ENCODE measurements around the gene ZNF766. TPM values are rescaled to one million over a fixed set of nuclear protein-coding genes. Genes with fewer than 3 reads are reported as not detected.

Gene ZNF766
- total RNA-seq (10 to 100 TPM; 22.2 to 24.3 TPM), polyA plus RNA-seq (69.7 TPM)

GRCh38 chr19:52269338-52270261 is at the start of gene ZNF766:
Gene ZNF766 (plus strand): TSS chr19:52269587. CDS start chr19:52269614, 27 bp downstream.
- ChIA-PET CTCF (no interaction called here), POLR2A (interaction anchor here (0.6 kb wide), 2 partner anchors 100 to 1065 kb away, joined by 3 to 7 read pairs; partner anchors contain the start of gene ZNF880)
- Mint-ChIP-seq H3K4me3 (peak within 1 kb of the TSS; percentile 89 to 98 (median 96)), H3K4me1 (peaks cover 45 to 51% (median 51%) of the 10 kb centered on the region in 3 donors), H3K27ac (peak within 1 kb of the TSS; percentile 80 to 99 (median 94)), H3K9me3 (peaks cover 0 to 7% (median 2%) of the 10 kb centered on the region in 5 donors), H3K27me3 (peaks cover 0 to 2% of the 10 kb centered on the region in 2 donors), H3K36me3 (peaks cover 19 to 38% (median 20%) of the 10 kb centered on the region in 3 donors)
- H3K27me3 ChIP-seq (ENCODE audit: insufficient read depth, low read length, poor library complexity, severe bottlenecking) = no peaks in the 10 kb centered on the region
- H3K4me1 ChIP-seq (ENCODE audit: insufficient read depth, low read length) = peaks cover 23% of the 10 kb centered on the region
- DNase-seq = peak; percentile 95 to 97 (median 97)
- peak within 1 kb of the TSS; percentile 100 for H3K4me3 ChIP-seq (ENCODE audit: low read length)
- peak within 1 kb of the TSS; percentile 98 for H3K27ac ChIP-seq (ENCODE audit: low read depth, low read length)
- no peaks in the 10 kb centered on the region for H3K9me3 ChIP-seq (ENCODE audit: low read length)
- peaks cover 26% of the 10 kb centered on the region for H3K36me3 ChIP-seq (ENCODE audit: insufficient read depth, low read length)

DNA sequence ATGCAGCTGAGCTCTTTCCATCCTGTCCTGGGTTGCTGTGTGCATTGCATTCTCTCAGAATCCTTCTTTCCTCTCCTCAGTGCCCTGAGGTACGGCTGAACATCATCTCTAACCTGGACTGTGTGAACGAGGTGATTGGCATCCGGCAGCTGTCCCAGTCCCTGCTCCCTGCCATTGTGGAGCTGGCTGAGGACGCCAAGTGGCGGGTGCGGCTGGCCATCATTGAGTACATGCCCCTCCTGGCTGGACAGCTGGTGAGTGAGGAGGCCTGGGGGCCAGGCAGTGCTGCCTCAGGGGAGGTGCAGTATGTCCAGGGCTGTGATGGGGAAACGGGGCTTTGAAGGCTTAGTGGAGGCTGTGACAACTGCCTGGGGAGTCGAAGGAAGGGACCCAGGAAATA is 49.8 kb upstream of the ZNF766 start:
- H3K9me3 Mint-ChIP-seq = no peaks in the 10 kb centered on the region
- Histone ChIP-seq H3K4me3 (ENCODE audit: low read length) (no peak overlapping the region), H3K27ac (ENCODE audit: low read depth, low read length) (no peak overlapping the region), H3K4me1 (ENCODE audit: insufficient read depth, low read length) (no peaks in the 10 kb centered on the region), H3K27me3 (ENCODE audit: insufficient read depth, low read length, poor library complexity, severe bottlenecking) (no peaks in the 10 kb centered on the region), H3K9me3 (ENCODE audit: low read length) (no peaks in the 10 kb centered on the region), H3K36me3 (ENCODE audit: insufficient read depth, low read length) (peaks cover 85% of the 10 kb centered on the region)
- no peaks in the 10 kb centered on the region for H3K27me3 Mint-ChIP-seq
- peak overlapping the region in 1 of 7 donors; percentile 70 for H3K4me3 Mint-ChIP-seq
- CTCF ChIA-PET = no interaction called here
- peak overlapping the region in 3 of 8 donors; percentile 32 to 96 (median 45) for H3K27ac Mint-ChIP-seq
- H3K4me1 Mint-ChIP-seq = peaks cover 0 to 2% (median 0%) of the 10 kb centered on the region in 3 donors
- peaks cover 32 to 96% (median 50%) of the 10 kb centered on the region in 3 donors for H3K36me3 Mint-ChIP-seq
- DNase-seq = no peak
- POLR2A ChIA-PET = no interaction called here

GRCh38 chr19:52221031-52221430 is 48.4 kb upstream of the ZNF766 start:
- no peaks in the 10 kb centered on the region for H3K9me3 Mint-ChIP-seq
- peaks cover 82% of the 10 kb centered on the region for H3K36me3 ChIP-seq (ENCODE audit: insufficient read depth, low read length)
- H3K27me3 ChIP-seq (ENCODE audit: insufficient read depth, low read length, poor library complexity, severe bottlenecking) = no peaks in the 10 kb centered on the region
- peaks cover 32 to 94% (median 57%) of the 10 kb centered on the region in 3 donors for H3K36me3 Mint-ChIP-seq
- no peak overlapping the region for H3K4me3 Mint-ChIP-seq
- H3K27ac ChIP-seq (ENCODE audit: low read depth, low read length) = no peak overlapping the region
- H3K27me3 Mint-ChIP-seq = no peaks in the 10 kb centered on the region
- H3K4me1 Mint-ChIP-seq = peaks cover 0 to 2% (median 0%) of the 10 kb centered on the region in 3 donors
- peak overlapping the region in 4 of 8 donors; percentile 7 to 81 (median 32) for H3K27ac Mint-ChIP-seq
- no peak overlapping the region for H3K4me3 ChIP-seq (ENCODE audit: low read length)
- no peaks in the 10 kb centered on the region for H3K9me3 ChIP-seq (ENCODE audit: low read length)
- DNase-seq = no peak
- ChIA-PET CTCF (no interaction called here), POLR2A (no interaction called here)
- H3K4me1 ChIP-seq (ENCODE audit: insufficient read depth, low read length) = no peaks in the 10 kb centered on the region

DNA sequence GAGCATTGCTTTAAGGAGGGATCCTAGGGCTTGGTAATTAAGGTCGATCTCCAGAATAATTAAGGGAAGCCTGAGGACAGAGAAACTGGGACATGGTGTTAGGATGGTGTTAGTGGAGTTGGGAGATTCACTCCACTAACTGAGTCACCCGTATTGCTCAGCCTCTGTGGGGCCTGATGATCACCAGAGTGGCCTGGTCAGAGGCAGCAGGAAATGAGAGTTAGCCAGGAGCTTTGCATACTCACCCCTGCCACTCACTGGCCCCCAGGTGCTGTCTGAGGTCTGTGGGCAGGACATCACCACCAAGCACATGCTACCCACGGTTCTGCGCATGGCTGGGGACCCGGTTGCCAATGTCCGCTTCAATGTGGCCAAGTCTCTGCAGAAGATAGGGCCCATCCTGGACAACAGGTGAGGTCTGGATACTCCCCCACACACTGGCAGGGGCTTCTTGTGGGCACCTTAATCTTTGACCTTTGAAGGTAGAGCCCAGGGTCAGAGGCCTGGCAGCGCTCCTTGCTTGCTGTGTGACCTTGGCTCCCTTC is 47.5 kb upstream of the ZNF766 start:
- Histone ChIP-seq H3K4me1 (ENCODE audit: insufficient read depth, low read length) (no peaks in the 10 kb centered on the region), H3K27ac (ENCODE audit: low read depth, low read length) (no peak overlapping the region), H3K4me3 (ENCODE audit: low read length) (no peak overlapping the region), H3K27me3 (ENCODE audit: insufficient read depth, low read length, poor library complexity, severe bottlenecking) (no peaks in the 10 kb centered on the region), H3K36me3 (ENCODE audit: insufficient read depth, low read length) (peaks cover 84% of the 10 kb centered on the region), H3K9me3 (ENCODE audit: low read length) (no peaks in the 10 kb centered on the region)
- H3K27ac Mint-ChIP-seq = no peak overlapping the region
- H3K9me3 Mint-ChIP-seq = no peaks in the 10 kb centered on the region
- ChIA-PET CTCF (no interaction called here), POLR2A (no interaction called here)
- DNase-seq = no peak
- no peaks in the 10 kb centered on the region for H3K27me3 Mint-ChIP-seq
- H3K36me3 Mint-ChIP-seq = peaks cover 32 to 94% (median 60%) of the 10 kb centered on the region in 3 donors
- no peak overlapping the region for H3K4me3 Mint-ChIP-seq
- peaks cover 0 to 4% (median 0%) of the 10 kb centered on the region in 3 donors for H3K4me1 Mint-ChIP-seq

- Mint-ChIP-seq H3K9me3 (no peaks in the 10 kb centered on the region), H3K4me3 (no peak overlapping the region), H3K4me1 (peaks cover 0 to 6% (median 0%) of the 10 kb centered on the region in 3 donors), H3K36me3 (peaks cover 21 to 94% (median 49%) of the 10 kb centered on the region in 3 donors), H3K27me3 (no peaks in the 10 kb centered on the region), H3K27ac (peak overlapping the region in 2 of 8 donors; percentile 64 to 66)
- H3K27ac ChIP-seq (ENCODE audit: low read depth, low read length) = no peak overlapping the region
- no peaks in the 10 kb centered on the region for H3K4me1 ChIP-seq (ENCODE audit: insufficient read depth, low read length)
- peaks cover 76% of the 10 kb centered on the region for H3K36me3 ChIP-seq (ENCODE audit: insufficient read depth, low read length)
- no peaks in the 10 kb centered on the region for H3K27me3 ChIP-seq (ENCODE audit: insufficient read depth, low read length, poor library complexity, severe bottlenecking)
- no peaks in the 10 kb centered on the region for H3K9me3 ChIP-seq (ENCODE audit: low read length)
- no peak for DNase-seq
- H3K4me3 ChIP-seq (ENCODE audit: low read length) = no peak overlapping the region
- CTCF ChIA-PET = interaction anchor here (1.4 kb wide), 1 partner anchor 85 kb away, joined by 3 read pairs; the partner anchor contains the start of gene ZNF616
- POLR2A ChIA-PET = no interaction called here
Observed at GRCh38 chr19:52224211-52224610, 45.2 kb upstream of the ZNF766 start.

- Mint-ChIP-seq H3K9me3 (no peaks in the 10 kb centered on the region), H3K4me1 (peaks cover 0 to 6% (median 0%) of the 10 kb centered on the region in 3 donors), H3K4me3 (peak overlapping the region in 1 of 7 donors; percentile 33), H3K27ac (peak overlapping the region in 4 of 8 donors; percentile 3 to 64 (median 20)), H3K27me3 (no peaks in the 10 kb centered on the region), H3K36me3 (peaks cover 5 to 70% (median 35%) of the 10 kb centered on the region in 3 donors)
- Histone ChIP-seq H3K4me1 (ENCODE audit: insufficient read depth, low read length) (no peaks in the 10 kb centered on the region), H3K27ac (ENCODE audit: low read depth, low read length) (no peak overlapping the region), H3K27me3 (ENCODE audit: insufficient read depth, low read length, poor library complexity, severe bottlenecking) (no peaks in the 10 kb centered on the region), H3K36me3 (ENCODE audit: insufficient read depth, low read length) (peaks cover 52% of the 10 kb centered on the region), H3K4me3 (ENCODE audit: low read length) (no peak overlapping the region), H3K9me3 (ENCODE audit: low read length) (no peaks in the 10 kb centered on the region)
- POLR2A ChIA-PET = no interaction called here
- no peak for DNase-seq
- CTCF ChIA-PET = no interaction called here
Observed at GRCh38 chr19:52226652-52227051, 42.7 kb upstream of the ZNF766 start.

DNA sequence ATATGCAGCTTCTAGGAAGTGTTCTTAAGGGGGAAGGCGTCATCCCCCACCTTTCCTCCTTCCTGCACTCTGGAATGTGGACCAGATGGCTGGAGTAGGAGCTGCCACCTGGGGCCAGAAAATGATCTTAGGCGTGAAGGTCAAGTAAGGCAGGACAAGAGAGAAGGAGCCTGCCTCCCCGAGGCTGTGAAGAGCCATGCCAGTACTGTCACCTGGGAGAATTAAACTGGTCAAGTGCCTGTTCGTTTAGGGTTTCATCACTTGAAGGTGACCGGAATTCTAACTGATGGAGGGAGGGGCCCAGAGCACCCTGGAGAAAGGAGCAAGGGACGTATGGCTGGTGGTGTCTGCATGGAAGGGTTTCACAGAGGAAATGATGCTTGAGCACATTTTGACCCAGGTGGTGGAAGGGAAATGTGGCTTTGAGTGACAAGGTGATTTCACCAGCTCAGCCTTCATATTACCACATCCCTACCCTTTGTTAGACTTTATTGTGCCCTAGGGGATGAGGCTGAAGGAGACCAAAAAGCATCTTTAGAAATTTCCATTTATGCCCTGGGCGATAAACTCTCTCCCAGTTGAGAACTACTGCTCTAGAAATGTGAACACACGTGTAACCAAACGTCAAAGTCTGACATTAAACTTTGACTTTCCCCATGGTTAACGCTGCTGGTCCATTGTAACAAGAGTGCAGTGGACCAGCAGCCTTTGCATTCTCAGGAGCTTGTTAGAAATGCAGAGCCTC is 42.0 kb upstream of the ZNF766 start:
- no peaks in the 10 kb centered on the region for H3K9me3 Mint-ChIP-seq
- Histone ChIP-seq H3K36me3 (ENCODE audit: insufficient read depth, low read length) (peaks cover 45% of the 10 kb centered on the region), H3K4me3 (ENCODE audit: low read length) (no peak overlapping the region), H3K4me1 (ENCODE audit: insufficient read depth, low read length) (no peaks in the 10 kb centered on the region), H3K27me3 (ENCODE audit: insufficient read depth, low read length, poor library complexity, severe bottlenecking) (no peaks in the 10 kb centered on the region), H3K9me3 (ENCODE audit: low read length) (no peaks in the 10 kb centered on the region), H3K27ac (ENCODE audit: low read depth, low read length) (no peak overlapping the region)
- no peak for DNase-seq
- POLR2A ChIA-PET = no interaction called here
- no peak overlapping the region for H3K4me3 Mint-ChIP-seq
- H3K27ac Mint-ChIP-seq = peak overlapping the region in 6 of 8 donors; percentile 2 to 82 (median 70)
- no peaks in the 10 kb centered on the region for H3K27me3 Mint-ChIP-seq
- CTCF ChIA-PET = no interaction called here
- peaks cover 0 to 6% (median 0%) of the 10 kb centered on the region in 3 donors for H3K4me1 Mint-ChIP-seq
- H3K36me3 Mint-ChIP-seq = peaks cover 5 to 63% (median 38%) of the 10 kb centered on the region in 3 donors

Data from CD8-positive, alpha-beta memory T cell (primary cell).